ENCODE data around the gene MARCHF10.

DNA sequence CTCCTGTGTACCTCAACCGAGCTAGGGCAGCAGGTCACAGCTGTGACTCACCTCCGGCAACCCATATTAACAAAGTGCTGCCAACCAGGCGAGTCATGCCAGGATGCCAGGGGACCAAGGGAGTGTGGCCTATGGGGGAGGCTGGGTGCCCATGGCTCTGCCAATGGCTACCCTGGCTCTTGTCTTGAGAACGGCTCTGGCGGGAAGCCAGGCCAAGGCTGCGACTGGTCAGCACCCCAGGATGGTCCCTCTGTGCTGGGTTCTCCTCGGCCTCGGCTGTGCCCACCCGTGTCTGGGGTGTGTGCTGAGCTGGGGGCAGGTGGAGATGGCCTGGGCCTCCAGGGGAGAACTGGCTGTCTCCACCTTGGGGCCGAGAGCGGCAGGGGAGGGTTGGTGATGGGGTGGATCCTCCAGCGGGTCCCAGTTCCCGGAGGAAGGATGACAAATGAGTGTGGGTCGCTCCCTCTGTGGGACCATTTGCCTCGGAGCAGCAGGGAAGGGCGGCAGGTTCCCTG is 104.8 kb downstream of the MARCHF10 start:
- no peak for TF ChIP-seq POLR2A (IDR thresholded peaks at IDR 0.05; ENCODE audit: low read length)
- TF ChIP-seq GATA1 (IDR thresholded peaks at IDR 0.05; ENCODE audit: low read depth, low read length) = no peak
